Calu3 (cell line): ENCODE data around the gene ARMC12. TPM values are rescaled to one million over a fixed set of nuclear protein-coding genes. Genes with fewer than 3 reads are reported as not detected.

Experiments used
- BruUV-seq: library from RNA; stranded (reverse); fragments of 400-500 nt; replicated peaks from 2 replicates; lab custom pipeline; 2021; lab: Mats Ljungman, UMichigan
- CTCF ChIA-PET: fragments of 300-600 bp; sonication (Branson Sonifier 250); formaldehyde crosslinking; loops from one replicate; lab custom pipeline; 2022; ENCODE audit warnings: antibody characterized with exemption; lab: Charles Lee
- DNase-seq: peaks from one replicate; pipeline ENCODE4 v3.0.0; 2022
- H3K27ac Mint-ChIP-seq: one replicate; pipeline ENCODE4 v1.8.0; 2022; ENCODE audit warnings: mixed read lengths; ENCODE audit not compliant: unreplicated experiment
- H3K27me3 Mint-ChIP-seq: one replicate; pipeline ENCODE4 v1.8.0; 2022; ENCODE audit warnings: mixed read lengths; ENCODE audit not compliant: unreplicated experiment
- H3K36me3 Mint-ChIP-seq: one replicate; pipeline ENCODE4 v1.8.0; 2022; ENCODE audit warnings: mild to moderate bottlenecking, moderate library complexity, mixed read lengths; ENCODE audit not compliant: insufficient read depth, unreplicated experiment
- H3K4me1 Mint-ChIP-seq: one replicate; pipeline ENCODE4 v1.8.0; 2022; ENCODE audit warnings: mild to moderate bottlenecking, low read depth, mixed read lengths; ENCODE audit not compliant: unreplicated experiment
- H3K4me3 Mint-ChIP-seq: one replicate; pipeline ENCODE4 v1.8.0; 2022; ENCODE audit warnings: mild to moderate bottlenecking, low read depth, moderate library complexity, mixed read lengths; ENCODE audit not compliant: unreplicated experiment
- H3K9me3 Mint-ChIP-seq: one replicate; pipeline ENCODE4 v1.8.0; 2022; ENCODE audit warnings: low read depth, mixed read lengths; ENCODE audit not compliant: unreplicated experiment
- CTCF ChIP-seq: fragments of 200-600 bp; IDR thresholded peaks from one replicate; pipeline ENCODE4 v1.8.0; 2022; ENCODE audit warnings: antibody characterized with exemption; ENCODE audit not compliant: unreplicated experiment
- intact Hi-C: fragments of 100-400 bp; cut with micrococcal nuclease; formaldehyde crosslinking; loops from one replicate; pipeline ENCODE4 v1.10.0; 2022; ENCODE audit not compliant: unreplicated experiment
- total RNA-seq: library from RNA; stranded (reverse); gene quantifications from 2 replicates; pipeline ENCODE4 v1.2.3, GENCODE V29; 2022

Gene ARMC12
- total RNA-seq, 1 experiment from 2014 or later, result not detected

GRCh38 chr6:35754452-35755277 lies 17.8 kb downstream of the ARMC12 start:
- TF ChIP-seq CTCF, result no peak
- Mint-ChIP-seq H3K4me1 (peaks cover 21% of the 10 kb centered on the region), H3K27ac (no peak overlapping the region), H3K4me3 (no peak overlapping the region), H3K27me3 (peaks cover 18% of the 10 kb centered on the region), H3K36me3 (no peaks in the 10 kb centered on the region), H3K9me3 (no peaks in the 10 kb centered on the region)
- no TSS peak for BruUV-seq
- peak; percentile 49 for DNase-seq
- CTCF ChIA-PET, result interaction anchor here (0.5 to 1.3 kb wide), 9 partner anchors 9 to 213 kb away, joined by 3 to 7 read pairs (median 3); partner anchors contain the start of gene CLPS
- intact Hi-C loops, result loop anchor here (10.0 kb wide), 1 partner anchor 190 kb away; no protein-coding TSS in a partner anchor

- no peaks in the 10 kb centered on the region for H3K36me3 Mint-ChIP-seq
- no peaks in the 10 kb centered on the region for H3K9me3 Mint-ChIP-seq
- no TSS peak for BruUV-seq
- no peak overlapping the region for H3K27ac Mint-ChIP-seq
- DNase-seq, result no peak
- TF ChIP-seq CTCF, result no peak
- no peak overlapping the region for H3K4me3 Mint-ChIP-seq
- intact Hi-C loops, result loop anchor here (10.0 kb wide), 1 partner anchor 189 kb away; no protein-coding TSS in a partner anchor
- peaks cover 21% of the 10 kb centered on the region for H3K4me1 Mint-ChIP-seq
- CTCF ChIA-PET, result interaction anchor here (0.5 to 1.3 kb wide), 6 partner anchors 15 to 90 kb away, joined by 3 to 5 read pairs (median 3); partner anchors contain the start of gene CLPS
- H3K27me3 Mint-ChIP-seq, result peaks cover 25% of the 10 kb centered on the region
Observed at GRCh38 chr6:35755278-35755924, 18.6 kb downstream of the ARMC12 start.

DNA sequence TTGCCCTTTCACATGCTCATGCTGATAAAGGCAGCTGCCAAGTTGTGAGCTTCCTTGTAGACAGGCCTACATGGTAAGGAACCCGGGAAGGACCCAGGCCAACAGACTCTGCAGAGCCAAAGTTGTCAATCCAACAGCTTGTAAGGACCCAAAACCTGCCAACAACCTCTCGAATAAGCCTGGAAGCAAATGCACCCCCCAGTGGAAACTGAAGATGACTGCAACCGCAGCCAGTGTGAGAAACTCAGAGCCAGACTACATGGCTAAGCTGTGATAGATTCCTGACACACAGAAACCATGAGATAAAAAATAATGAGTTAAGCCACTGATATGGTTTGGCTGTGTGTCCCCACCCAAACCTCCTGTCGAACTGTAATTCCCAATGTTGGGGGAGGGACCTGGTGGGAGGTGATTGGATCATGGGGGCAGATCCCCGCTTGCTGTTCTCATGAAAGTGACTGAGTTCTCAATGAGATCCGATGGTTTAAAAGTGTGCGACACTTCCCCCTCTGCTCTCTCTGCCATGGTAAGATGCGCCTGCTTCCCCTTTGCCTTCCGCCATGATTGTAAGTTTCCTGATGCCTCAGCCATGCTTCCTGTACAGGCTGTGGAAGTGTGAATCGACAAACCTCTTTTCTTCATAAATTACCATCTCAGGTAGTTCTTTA lies 20.8 kb downstream of the ARMC12 start:
- TF ChIP-seq CTCF, result peak; percentile 45
- Mint-ChIP-seq H3K36me3 (no peaks in the 10 kb centered on the region), H3K4me1 (peaks cover 21% of the 10 kb centered on the region), H3K4me3 (no peak overlapping the region), H3K27ac (no peak overlapping the region), H3K9me3 (no peaks in the 10 kb centered on the region), H3K27me3 (peaks cover 21% of the 10 kb centered on the region)
- CTCF ChIA-PET, result interaction anchor here (1.1 kb wide), 1 partner anchor 235 kb away, joined by 9 read pairs; no protein-coding TSS in a partner anchor
- BruUV-seq, result no TSS peak
- DNase-seq, result peak; percentile 61
- intact Hi-C loops, result loop anchor here (10.0 kb wide), 1 partner anchor 187 kb away; no protein-coding TSS in a partner anchor

- intact Hi-C loops, result loop anchor here (10.0 kb wide), 1 partner anchor 185 kb away; no protein-coding TSS in a partner anchor
- no peak overlapping the region for H3K4me3 Mint-ChIP-seq
- DNase-seq, result no peak
- no peak overlapping the region for H3K27ac Mint-ChIP-seq
- H3K27me3 Mint-ChIP-seq, result peaks cover 36% of the 10 kb centered on the region
- no peak for TF ChIP-seq CTCF
- no TSS peak for BruUV-seq
- peaks cover 20% of the 10 kb centered on the region for H3K4me1 Mint-ChIP-seq
- H3K9me3 Mint-ChIP-seq, result no peaks in the 10 kb centered on the region
- CTCF ChIA-PET, result no interaction called here
- H3K36me3 Mint-ChIP-seq, result peaks cover 5% of the 10 kb centered on the region
Observed at GRCh38 chr6:35759426-35759825, 22.6 kb downstream of the ARMC12 start.
